HG02970 (cell line): ENCODE data around the gene RORB.

Experiments
- ATAC-seq: cut with Tn5 transposase; IDR thresholded peaks from one replicate; pipeline ENCODE4 v1.9.1; 2021; ENCODE audit warnings: mild to moderate bottlenecking, moderate library complexity, moderate number of reproducible peaks; ENCODE audit not compliant: unreplicated experiment, low FRiP score

RORB gene

DNA sequence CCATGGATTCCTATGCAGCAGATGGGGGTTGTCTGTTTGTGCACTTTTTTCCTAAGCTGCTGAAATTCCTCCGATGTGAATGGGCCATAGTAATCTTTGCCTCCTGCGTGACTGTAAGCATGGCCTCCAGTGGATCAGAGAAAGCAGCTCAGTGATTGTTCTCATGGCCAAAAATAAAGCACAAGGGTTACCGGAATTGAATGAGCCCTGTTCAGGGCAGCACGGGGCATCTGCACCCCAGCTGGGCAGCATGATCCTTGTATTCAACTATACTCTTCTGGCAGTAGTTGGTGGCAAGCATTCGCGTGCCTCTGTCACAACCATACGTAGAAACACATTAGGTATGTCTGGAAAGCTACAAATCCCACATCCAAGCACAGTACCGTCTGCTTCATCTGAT is 193.9 kb downstream of the RORB start:
- ATAC-seq = no peak

DNA sequence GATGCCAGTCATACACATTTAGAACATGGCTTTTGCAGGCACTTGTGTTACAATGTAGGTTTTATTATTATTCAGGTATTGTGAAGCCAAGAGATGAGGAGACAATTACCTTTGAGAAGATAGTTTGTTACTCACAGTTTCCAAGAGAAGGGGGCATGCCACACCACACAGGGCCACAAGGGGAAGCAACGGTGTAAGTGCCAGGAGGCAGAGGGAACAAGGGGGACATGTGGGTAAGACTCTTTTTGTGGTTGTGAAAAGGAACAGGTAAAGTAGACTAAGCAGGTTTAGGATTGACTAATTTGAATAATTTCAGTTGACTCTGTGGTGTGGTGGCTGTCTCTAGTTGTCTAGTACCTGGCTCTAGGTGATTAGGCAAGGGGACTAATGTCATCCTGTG is 199.4 kb downstream of the RORB start:
- ATAC-seq = no peak

DNA sequence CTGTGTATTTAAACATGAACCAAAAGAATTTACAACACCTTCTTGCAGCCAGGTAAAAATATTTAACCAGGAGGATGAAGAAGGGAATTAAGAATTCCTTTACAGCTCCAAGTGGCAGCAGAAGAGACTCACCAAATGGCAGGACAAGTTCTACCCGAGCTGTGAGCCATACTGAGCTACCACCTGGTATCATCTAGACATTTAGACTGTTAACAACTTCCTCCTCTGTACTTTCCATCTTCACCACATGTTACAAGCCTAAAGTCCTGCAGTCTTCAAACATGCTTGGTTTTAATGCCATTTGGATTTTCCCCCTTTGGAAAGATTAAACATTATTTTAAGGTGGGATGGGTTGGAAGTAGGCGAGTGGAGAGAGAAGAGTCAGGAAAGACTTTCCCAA is 200.4 kb downstream of the RORB start:
- no peak for ATAC-seq

DNA sequence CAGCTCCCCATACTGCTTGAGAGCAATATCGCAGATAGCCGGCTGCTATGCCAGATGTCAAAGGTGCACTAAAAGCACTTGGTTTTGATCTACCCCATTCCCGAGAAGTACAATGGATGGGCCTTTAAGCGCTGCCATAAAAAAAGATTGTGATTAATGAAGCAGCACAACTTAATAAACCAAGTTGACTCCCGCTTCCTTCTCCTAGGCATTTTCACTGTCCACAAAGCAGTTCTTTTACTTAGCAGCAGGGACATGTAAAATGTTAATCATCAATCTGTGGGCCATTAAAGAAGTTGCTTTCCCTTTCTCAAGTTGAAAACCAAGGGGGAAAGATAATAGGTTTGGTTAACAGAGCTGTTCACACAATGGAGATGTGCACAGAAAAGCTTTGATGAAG is 214.2 kb downstream of the RORB start:
- ATAC-seq = no peak

DNA sequence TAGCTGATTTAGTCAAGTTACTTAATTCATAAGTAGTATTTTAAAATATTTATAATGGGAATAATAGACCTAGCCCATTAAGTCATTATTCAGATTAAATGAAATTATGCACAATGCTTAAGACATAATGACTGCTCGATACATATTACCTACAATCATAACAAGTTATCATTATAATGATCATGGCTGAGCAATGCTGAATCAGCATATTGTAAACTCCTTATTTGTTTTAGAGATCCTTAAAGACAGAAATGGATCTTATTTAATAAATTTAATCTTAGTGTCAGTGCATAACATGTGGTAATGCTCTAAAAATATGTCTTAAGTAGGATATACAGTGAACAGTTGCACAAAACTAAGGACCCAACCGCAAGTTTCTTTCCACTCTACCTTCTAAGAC is 221.6 kb downstream of the RORB start:
- ATAC-seq = no peak

DNA sequence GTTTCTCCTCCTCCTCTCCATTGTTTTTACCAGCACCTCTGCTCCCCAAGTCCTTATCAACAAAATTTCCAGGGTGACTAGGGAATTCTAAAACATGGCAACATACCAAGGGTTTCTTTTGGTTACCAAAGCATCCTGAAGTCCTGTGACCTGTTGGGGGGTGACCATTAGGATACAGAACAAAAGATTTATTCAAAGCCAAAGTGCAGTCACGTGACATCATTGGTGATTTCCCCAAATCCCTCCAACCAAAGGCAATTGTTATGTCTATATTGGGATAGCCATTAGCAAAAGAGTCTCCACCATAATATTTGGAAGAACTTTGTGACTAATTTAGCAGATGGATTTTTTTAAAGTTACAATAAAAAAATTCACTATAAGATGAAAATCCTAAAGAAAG is 222.2 kb downstream of the RORB start:
- no peak for ATAC-seq

DNA sequence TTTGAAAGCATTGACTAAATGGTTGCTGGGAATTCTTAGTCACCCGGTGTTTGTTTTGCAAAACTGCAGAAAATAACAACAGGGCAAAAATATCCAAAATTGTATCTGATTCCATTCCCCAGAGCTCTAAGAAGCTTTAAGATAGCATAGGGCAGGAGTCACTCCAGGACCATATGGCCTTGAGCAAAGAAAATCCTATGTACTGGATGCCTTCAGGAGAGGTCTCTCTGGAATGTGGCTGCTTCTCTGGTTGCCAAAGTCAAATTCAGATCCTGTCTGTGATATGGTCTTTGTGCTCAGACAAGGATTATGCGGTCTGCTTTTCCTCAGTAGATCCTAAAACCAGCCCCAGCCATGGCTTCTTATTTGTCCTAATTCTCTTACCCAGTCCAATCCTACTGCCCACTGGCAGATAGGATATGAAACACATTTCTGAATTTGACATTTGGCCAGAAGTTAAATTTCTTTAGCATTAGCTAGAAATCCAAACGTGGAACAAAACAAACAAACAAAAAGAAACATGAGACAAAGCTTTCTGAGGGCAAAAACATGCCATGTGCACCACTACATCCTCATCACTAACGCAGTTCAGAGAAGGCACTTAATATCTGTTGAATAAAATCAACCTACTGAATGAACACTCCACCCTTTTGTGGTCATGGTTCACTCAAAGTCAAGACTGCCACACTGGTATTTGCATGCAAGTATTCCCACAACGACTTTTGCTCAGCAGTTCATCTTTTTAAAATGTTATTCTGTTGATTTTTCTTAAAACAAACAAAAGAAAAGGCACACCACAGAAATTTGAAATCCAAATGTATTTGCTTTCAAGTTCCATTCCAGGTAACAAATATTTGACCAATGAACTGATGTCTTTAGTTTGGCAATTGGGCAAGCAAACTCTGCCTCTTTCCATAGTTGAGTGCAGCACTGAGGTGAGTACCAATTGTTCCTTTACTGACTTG is 224.8 kb downstream of the RORB start:
- no peak for ATAC-seq

DNA sequence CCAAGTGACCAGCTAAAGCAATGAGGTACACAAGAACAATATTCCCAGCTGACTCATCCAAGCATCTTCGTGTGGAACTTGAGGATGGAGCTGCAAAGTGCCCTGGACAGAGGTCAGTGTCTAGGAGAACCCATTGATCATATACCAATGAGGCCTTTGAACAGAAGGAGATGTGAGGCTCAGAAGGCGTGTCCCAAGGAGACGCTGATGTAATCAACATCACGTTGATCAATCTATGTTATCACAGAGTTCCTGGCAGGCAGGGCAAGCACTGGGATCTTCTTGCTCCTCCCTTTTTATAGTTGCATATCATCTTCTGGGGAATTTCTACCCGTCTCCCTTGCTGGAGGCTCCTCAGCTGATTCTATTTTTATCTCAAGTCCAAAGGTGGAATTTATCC is 227.2 kb downstream of the RORB start:
- no peak for ATAC-seq

DNA sequence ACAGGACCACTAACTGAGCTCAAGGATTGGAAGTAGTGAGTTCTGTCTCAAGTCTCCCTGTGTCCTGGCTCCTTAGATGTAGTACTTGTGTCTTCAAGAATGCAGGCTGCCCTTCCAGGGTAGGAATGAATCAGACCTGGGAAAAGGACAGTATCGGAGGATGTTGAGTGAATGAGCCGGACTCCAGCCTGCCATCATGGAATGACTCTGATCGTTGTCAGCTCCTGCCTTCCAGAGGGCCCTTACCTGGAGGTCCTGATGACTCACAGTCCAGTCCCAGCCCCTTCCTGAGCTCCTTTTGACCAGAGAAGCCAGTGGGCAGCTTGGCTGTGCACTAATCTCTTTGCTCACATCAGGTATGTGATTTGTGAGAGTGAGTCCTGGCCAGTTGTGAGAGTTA is 229.4 kb downstream of the RORB start:
- no peak for ATAC-seq

DNA sequence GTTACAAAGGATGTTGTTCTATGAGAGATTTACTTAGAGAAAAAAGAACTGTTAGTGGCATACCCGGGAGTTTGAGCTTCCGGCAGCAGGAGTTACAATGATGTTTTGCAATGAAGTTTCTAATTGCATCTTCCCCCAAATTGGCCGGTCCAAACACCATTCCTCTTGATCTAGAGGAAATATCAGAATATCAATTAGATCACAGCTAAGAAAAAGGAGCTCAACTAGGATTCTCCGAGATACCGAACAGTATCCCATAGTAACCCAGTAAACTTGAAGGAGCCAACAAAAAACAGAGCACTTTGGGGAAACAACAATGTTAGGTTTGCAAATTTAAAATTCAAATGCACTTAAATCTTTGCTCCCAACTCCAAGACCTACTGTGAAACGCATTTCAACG is 231.0 kb downstream of the RORB start:
- no peak for ATAC-seq

DNA sequence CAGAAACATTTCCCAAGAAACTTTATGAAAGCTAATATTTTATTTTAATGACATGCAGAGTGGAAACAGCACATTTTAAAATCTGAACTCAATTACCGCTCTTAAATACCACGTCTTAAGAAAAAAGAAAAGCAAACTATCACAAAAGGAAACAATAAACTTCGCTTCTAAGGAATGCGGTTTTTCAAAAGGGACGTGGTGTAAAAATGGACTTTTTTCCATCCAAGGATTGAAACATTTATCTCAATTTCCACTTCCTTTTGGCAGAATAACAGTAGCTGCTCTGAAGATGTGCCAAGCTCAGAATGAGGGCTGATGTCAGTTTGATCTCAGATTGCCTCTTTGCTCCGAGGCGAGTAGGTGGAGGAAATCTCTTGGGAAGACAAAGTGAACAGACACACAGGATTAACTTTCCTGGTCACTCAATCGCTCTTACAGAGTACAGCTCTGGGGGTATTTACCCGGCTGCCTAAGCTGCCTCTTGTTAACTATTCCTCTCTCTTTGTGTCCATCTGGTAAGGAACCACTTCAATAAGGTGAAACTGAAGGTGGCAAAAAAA is 232.1 kb downstream of the RORB start:
- ATAC-seq = no peak

DNA sequence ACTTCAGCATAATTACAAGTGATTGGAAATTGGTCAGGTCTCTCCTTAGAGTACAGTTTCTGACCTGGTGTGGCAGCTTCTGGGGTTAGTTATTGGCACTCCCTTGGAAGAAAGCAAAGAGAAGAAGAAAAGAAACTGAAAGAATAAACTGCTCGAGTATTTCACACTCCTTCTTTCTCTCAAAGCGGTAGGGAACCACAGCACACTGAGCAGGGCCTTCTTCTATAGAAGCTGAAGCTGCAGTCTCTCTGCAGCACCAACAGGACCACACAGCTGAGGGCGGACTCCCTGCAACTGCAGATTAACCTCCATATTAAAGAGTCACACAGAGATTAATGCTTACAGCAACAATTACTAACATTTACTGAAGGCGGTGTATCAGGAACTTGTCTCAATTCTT is 238.6 kb downstream of the RORB start:
- ATAC-seq = no peak

DNA sequence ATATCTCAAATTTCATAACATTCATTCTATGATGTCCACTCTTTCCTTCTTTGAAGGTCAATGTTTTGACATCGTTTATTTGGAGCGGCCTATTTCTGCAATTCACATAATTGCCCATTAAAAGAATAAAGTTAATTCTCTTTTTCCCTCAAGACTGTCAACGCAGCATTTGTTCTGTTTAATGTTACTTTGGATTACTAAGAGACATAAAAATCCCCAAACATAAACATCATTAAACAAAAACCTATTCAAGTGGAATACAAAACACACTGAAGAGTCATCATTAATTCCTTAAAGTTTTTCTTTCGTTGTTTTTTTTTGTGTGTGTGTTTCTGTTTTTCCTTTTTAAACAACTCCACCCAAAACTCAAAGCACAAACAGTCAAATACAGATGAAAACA is 239.5 kb downstream of the RORB start:
- ATAC-seq = no peak

DNA sequence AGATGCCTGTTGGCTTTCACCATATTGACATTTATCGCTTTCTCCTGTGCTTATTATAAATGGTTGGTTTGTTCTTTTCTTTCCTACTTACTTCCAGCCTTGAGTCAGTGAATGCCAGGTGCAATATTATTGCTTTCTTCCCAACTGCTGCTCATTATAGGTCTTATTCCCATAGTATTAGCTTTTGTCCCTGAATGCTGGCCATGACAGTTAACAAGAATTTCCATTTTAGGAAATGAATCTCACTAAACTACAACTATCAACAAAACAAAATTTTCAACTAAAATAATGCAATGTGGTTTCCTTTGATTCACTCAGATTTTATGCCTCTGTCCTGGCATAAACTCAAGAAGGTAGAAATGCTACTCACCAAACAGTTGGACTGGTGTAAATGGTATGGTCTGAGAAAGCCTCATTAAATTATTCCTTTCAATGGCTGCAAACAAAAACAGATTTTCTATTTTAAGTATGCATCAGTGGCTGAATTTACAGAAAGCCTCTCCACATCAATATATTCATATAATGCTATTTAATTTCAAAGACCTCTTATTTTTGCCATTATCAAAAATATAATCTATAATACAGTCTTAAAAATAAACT is 245.2 kb downstream of the RORB start:
- ATAC-seq = no peak
